OCI-LY7 (cell line): ENCODE measurements around the gene CD58.

Source experiments
- EZH2phosphoT487 ChIP-seq: fragments of 200-600 bp; sonication (generic); IDR thresholded peaks from 2 replicates; pipeline ENCODE4 v1.6.1; 2018; ENCODE audit warnings: low read depth, borderline replicate concordance, mild to moderate bottlenecking, mixed run types, antibody characterized with exemption, low read length, moderate library complexity, mixed read lengths
- TF ChIP-seq, protein P1 (sequence below): fragments of 200-600 bp; sonication (generic); conservative IDR thresholded peaks from 2 replicates; pipeline ENCODE4 v1.5.1; 2014; ENCODE audit warnings: mild to moderate bottlenecking, antibody characterized with exemption, low read length, moderate library complexity, mixed read lengths

GRCh38 chr1:116485976-116486375 lies 84.8 kb downstream of the CD58 start:
- TF ChIP-seq, protein P1, sequence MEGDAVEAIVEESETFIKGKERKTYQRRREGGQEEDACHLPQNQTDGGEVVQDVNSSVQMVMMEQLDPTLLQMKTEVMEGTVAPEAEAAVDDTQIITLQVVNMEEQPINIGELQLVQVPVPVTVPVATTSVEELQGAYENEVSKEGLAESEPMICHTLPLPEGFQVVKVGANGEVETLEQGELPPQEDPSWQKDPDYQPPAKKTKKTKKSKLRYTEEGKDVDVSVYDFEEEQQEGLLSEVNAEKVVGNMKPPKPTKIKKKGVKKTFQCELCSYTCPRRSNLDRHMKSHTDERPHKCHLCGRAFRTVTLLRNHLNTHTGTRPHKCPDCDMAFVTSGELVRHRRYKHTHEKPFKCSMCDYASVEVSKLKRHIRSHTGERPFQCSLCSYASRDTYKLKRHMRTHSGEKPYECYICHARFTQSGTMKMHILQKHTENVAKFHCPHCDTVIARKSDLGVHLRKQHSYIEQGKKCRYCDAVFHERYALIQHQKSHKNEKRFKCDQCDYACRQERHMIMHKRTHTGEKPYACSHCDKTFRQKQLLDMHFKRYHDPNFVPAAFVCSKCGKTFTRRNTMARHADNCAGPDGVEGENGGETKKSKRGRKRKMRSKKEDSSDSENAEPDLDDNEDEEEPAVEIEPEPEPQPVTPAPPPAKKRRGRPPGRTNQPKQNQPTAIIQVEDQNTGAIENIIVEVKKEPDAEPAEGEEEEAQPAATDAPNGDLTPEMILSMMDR = no peak
- TF ChIP-seq EZH2phosphoT487 = no peak
